ENCODE results near the gene CCDC93. TPM values are rescaled to one million over a fixed set of nuclear protein-coding genes. Genes with fewer than 3 reads are reported as not detected.
"Not testable (repeated sequence)": the region's sequence is repeated elsewhere in the genome, so short reads cannot be mapped to it uniquely, and the experiment has no call there.

CCDC93 gene
- total RNA-seq, 1 donor from 2014 or later: 12.1 TPM

- ATAC-seq (peak; percentile 93), DNase-seq (ENCODE audit: low spot score) (no peak)
Observed at GRCh38 chr2:118046634-118047210, 32.9 kb upstream of the CCDC93 start.

- no peak for ATAC-seq
- no peak for DNase-seq (ENCODE audit: low spot score)
Observed at GRCh38 chr2:118045286-118045685, 31.4 kb upstream of the CCDC93 start.

- no peak for ATAC-seq
- DNase-seq (ENCODE audit: low spot score): no peak
Observed at GRCh38 chr2:118044854-118045253, 31.0 kb upstream of the CCDC93 start.

GRCh38 chr2:118044103-118044716 lies 30.3 kb upstream of the CCDC93 start:
- ATAC-seq (no peak), DNase-seq (ENCODE audit: low spot score) (no peak)

- no peak for ATAC-seq
- DNase-seq (ENCODE audit: low spot score): no peak
Observed at GRCh38 chr2:118040891-118041290, 27.0 kb upstream of the CCDC93 start.

- ATAC-seq (peak; percentile 95), DNase-seq (ENCODE audit: low spot score) (no peak)
Observed at GRCh38 chr2:118032169-118033013, 18.5 kb upstream of the CCDC93 start.

- no peak for ATAC-seq
Observed at GRCh38 chr2:118031566-118031965, 17.7 kb upstream of the CCDC93 start.

GRCh38 chr2:118029025-118029424 lies 15.2 kb upstream of the CCDC93 start:
- DNase-seq (ENCODE audit: low spot score) (no peak), ATAC-seq (no peak)

More at GRCh38 chr2:118031566-118031965, 17.7 kb upstream of the CCDC93 start:
- DNase-seq (ENCODE audit: low spot score): no peak

GRCh38 chr2:118021356-118021755 lies 7.5 kb upstream of the CCDC93 start:
- DNase-seq (ENCODE audit: low spot score): no peak
- no peak for ATAC-seq

- peak; percentile 91 for ATAC-seq
- no peak for DNase-seq (ENCODE audit: low spot score)
Observed at GRCh38 chr2:118019821-118020220, 6.0 kb upstream of the CCDC93 start.

GRCh38 chr2:118016911-118017310 lies 3.0 kb upstream of the CCDC93 start:
- no peak for ATAC-seq
- no peak for DNase-seq (ENCODE audit: low spot score)

GRCh38 chr2:118015761-118016160 lies 1.9 kb upstream of the CCDC93 start:
- DNase-seq (ENCODE audit: low spot score); ATAC-seq: not testable (repeated sequence)

- DNase-seq (ENCODE audit: low spot score) (no peak), ATAC-seq (no peak)
Observed at GRCh38 chr2:118014492-118014824, 588 bp upstream of the CCDC93 start.

- ATAC-seq (peak; percentile 65), DNase-seq (ENCODE audit: low spot score) (peak; percentile 68)
Observed at GRCh38 chr2:118013221-118013723, 598 bp downstream of the CCDC93 start.

GRCh38 chr2:118012778-118013177 lies 1.1 kb downstream of the CCDC93 start:
- ATAC-seq (no peak), DNase-seq (ENCODE audit: low spot score) (no peak)

GRCh38 chr2:118010473-118010872 lies 3.4 kb downstream of the CCDC93 start:
- DNase-seq (ENCODE audit: low spot score) (no peak), ATAC-seq (no peak)

- no peak for ATAC-seq
Observed at GRCh38 chr2:118006861-118007260, 7.0 kb downstream of the CCDC93 start.

GRCh38 chr2:118006326-118006725 lies 7.5 kb downstream of the CCDC93 start:
- no peak for ATAC-seq

More at GRCh38 chr2:118006861-118007260, 7.0 kb downstream of the CCDC93 start:
- no peak for DNase-seq (ENCODE audit: low spot score)

GRCh38 chr2:118003396-118003824 lies 10.5 kb downstream of the CCDC93 start:
- ATAC-seq (peak; percentile 100), DNase-seq (ENCODE audit: low spot score) (no peak)

More at GRCh38 chr2:118006326-118006725, 7.5 kb downstream of the CCDC93 start:
- no peak for DNase-seq (ENCODE audit: low spot score)

GRCh38 chr2:118000041-118000440 lies 13.8 kb downstream of the CCDC93 start:
- DNase-seq (ENCODE audit: low spot score) (no peak), ATAC-seq (no peak)

GRCh38 chr2:117997872-117998454 lies 15.9 kb downstream of the CCDC93 start:
- DNase-seq (ENCODE audit: low spot score): no peak
- ATAC-seq: no peak
